ENCODE data around the gene ASTN2.

- no peak for TF ChIP-seq EP300 (IDR thresholded peaks at IDR 0.05; ENCODE audit: borderline replicate concordance in 1 of 2, control insufficient read depth in 1 of 2, low read depth in 2 of 2, low read length in 2 of 2)
- no peak for TF ChIP-seq CTCF (IDR thresholded peaks at IDR 0.05 in 2 of 3, conservative IDR thresholded peaks at IDR 0.05 in 1 of 3; ENCODE audit: control insufficient read depth in 2 of 3, extremely low read depth in 1 of 3, insufficient read depth in 1 of 3, low read depth in 3 of 3, low read length in 3 of 3)
- no peak for TF ChIP-seq POLR2A (IDR thresholded peaks at IDR 0.05; ENCODE audit: low read depth, low read length)
- TF ChIP-seq NBN (IDR thresholded peaks at IDR 0.05): no peak
- no peak for TF ChIP-seq SIX5 (IDR thresholded peaks at IDR 0.05; ENCODE audit: low read depth, low read length, severe bottlenecking)
- no peak for TF ChIP-seq EZH2 (IDR thresholded peaks at IDR 0.05; ENCODE audit: borderline replicate concordance, control insufficient read depth, low read depth, low read length)
- TF ChIP-seq BHLHE40 (IDR thresholded peaks at IDR 0.05; ENCODE audit: borderline replicate concordance in 1 of 2, low read depth in 2 of 2, low read length in 1 of 2): no peak
- TF ChIP-seq ATF2 (IDR thresholded peaks at IDR 0.05; ENCODE audit: low read length): no peak
- TF ChIP-seq ZBTB33 (IDR thresholded peaks at IDR 0.05): no peak
Observed at GRCh38 chr9:117323390-117323789, 91.5 kb downstream of the ASTN2 start.
